ENCODE results near the gene SLC7A9. TPM values are rescaled to one million over a fixed set of nuclear protein-coding genes. Genes with fewer than 3 reads are reported as not detected.

The SLC7A9 gene
- total and polyA plus RNA-seq, 10 of the 15 experiments (the other 5 are each of a cell fraction or from before 2014, with no cell fraction given), result 0.13 to 0.17 TPM; not detected in 8

GRCh38 chr19:32824916-32825608 lies 44.5 kb downstream of the SLC7A9 start:
- WGBS (ENCODE audit: insufficient coverage, insufficient replicate concordance, low lambda C conversion rate, missing lambda C conversion rate), result 48% methylated on average over 21 of the region's 21 CpGs
- ChIA-PET SMC1A (ENCODE audit: uncharacterized antibody, unreplicated experiment) (no interaction called here), CTCF (no interaction called here), RAD21 (ENCODE audit: unreplicated experiment) (no interaction called here), POLR2A (no interaction called here)
- no peak overlapping the region for H2AFZ ChIP-seq (ENCODE audit: control insufficient read depth, low read depth, low read length)
- no peak overlapping the region for H3K9ac ChIP-seq (ENCODE audit: control insufficient read depth, insufficient read depth, low read length)
- H3K27ac ChIP-seq (ENCODE audit: control insufficient read depth, insufficient read depth), result no peak overlapping the region
- H3K4me2 ChIP-seq (ENCODE audit: control insufficient read depth, insufficient read depth), result no peak overlapping the region
- peaks cover under 1% of the 10 kb centered on the region; the same call in 1 of the 2 replicates for H3K4me1 ChIP-seq (ENCODE audit: control insufficient read depth, insufficient read depth, low read length)
- ATAC-seq (no peak), FAIRE-seq (no peak), DNase-seq (ENCODE audit: low read depth, low spot score) (no peak)
- H3K36me3 ChIP-seq (ENCODE audit: control insufficient read depth in 2 of 2, insufficient read depth in 2 of 2, low read length in 1 of 2), result no peaks in the 10 kb centered on the region
- H3K79me2 ChIP-seq (ENCODE audit: control insufficient read depth, insufficient read depth, low read length), result no peaks in the 10 kb centered on the region
- H3K9me3 ChIP-seq (replicated peaks; ENCODE audit: control insufficient read depth, insufficient read depth, low read length), result no peaks in the 10 kb centered on the region
- intact Hi-C loops (cut with micrococcal nuclease; ENCODE audit: unreplicated experiment) (no loop called here), in situ Hi-C loops (cut with MboI) (no loop called here)
- no peaks in the 10 kb centered on the region; a peak in 2 of 4 replicates for H3K27me3 ChIP-seq (replicated peaks in 1 of 2; ENCODE audit: control insufficient read depth in 2 of 2, insufficient read depth in 2 of 2, low read length in 1 of 2)
- H4K20me1 ChIP-seq (ENCODE audit: control insufficient read depth, insufficient read depth), result no peaks in the 10 kb centered on the region
- BruUV-seq (replicated peaks), result no TSS peak
- H3K4me3 ChIP-seq, result no peak overlapping the region
- TF ChIP-seq NFYB (IDR thresholded peaks at IDR 0.05; ENCODE audit: insufficient read depth, low read depth, low read length), result no peak
- no peak for TF ChIP-seq GABPA (IDR thresholded peaks at IDR 0.05; ENCODE audit: low read depth)
- no peak for TF ChIP-seq NR2C1 (IDR thresholded peaks at IDR 0.05)
- no peak for TF ChIP-seq MYB (IDR thresholded peaks at IDR 0.05; ENCODE audit: borderline replicate concordance, low read depth, low read length)
- TF ChIP-seq, protein P1, sequence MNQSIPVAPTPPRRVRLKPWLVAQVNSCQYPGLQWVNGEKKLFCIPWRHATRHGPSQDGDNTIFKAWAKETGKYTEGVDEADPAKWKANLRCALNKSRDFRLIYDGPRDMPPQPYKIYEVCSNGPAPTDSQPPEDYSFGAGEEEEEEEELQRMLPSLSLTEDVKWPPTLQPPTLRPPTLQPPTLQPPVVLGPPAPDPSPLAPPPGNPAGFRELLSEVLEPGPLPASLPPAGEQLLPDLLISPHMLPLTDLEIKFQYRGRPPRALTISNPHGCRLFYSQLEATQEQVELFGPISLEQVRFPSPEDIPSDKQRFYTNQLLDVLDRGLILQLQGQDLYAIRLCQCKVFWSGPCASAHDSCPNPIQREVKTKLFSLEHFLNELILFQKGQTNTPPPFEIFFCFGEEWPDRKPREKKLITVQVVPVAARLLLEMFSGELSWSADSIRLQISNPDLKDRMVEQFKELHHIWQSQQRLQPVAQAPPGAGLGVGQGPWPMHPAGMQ (IDR thresholded peaks at IDR 0.05; ENCODE audit: borderline replicate concordance), result no peak
- TF ChIP-seq CBX3 (IDR thresholded peaks at IDR 0.05; ENCODE audit: borderline replicate concordance, low read depth), result no peak
- no peak for TF ChIP-seq HSF1 (IDR thresholded peaks at IDR 0.05; ENCODE audit: low read depth, low read length)
- TF ChIP-seq NFYA (IDR thresholded peaks at IDR 0.05; ENCODE audit: borderline replicate concordance, low read depth, low read length), result no peak
- no peak for TF ChIP-seq BCL11A (IDR thresholded peaks at IDR 0.05; ENCODE audit: low read depth, low read length)
- TF ChIP-seq NKRF (conservative IDR thresholded peaks at IDR 0.05), result no peak
- TF ChIP-seq, protein P2, sequence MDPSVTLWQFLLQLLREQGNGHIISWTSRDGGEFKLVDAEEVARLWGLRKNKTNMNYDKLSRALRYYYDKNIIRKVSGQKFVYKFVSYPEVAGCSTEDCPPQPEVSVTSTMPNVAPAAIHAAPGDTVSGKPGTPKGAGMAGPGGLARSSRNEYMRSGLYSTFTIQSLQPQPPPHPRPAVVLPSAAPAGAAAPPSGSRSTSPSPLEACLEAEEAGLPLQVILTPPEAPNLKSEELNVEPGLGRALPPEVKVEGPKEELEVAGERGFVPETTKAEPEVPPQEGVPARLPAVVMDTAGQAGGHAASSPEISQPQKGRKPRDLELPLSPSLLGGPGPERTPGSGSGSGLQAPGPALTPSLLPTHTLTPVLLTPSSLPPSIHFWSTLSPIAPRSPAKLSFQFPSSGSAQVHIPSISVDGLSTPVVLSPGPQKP (IDR thresholded peaks at IDR 0.05; ENCODE audit: low read depth, low read length), result no peak
- TF ChIP-seq SIX5 (IDR thresholded peaks at IDR 0.05; ENCODE audit: low read depth, low read length, severe bottlenecking), result no peak
- TF ChIP-seq, protein P3, sequence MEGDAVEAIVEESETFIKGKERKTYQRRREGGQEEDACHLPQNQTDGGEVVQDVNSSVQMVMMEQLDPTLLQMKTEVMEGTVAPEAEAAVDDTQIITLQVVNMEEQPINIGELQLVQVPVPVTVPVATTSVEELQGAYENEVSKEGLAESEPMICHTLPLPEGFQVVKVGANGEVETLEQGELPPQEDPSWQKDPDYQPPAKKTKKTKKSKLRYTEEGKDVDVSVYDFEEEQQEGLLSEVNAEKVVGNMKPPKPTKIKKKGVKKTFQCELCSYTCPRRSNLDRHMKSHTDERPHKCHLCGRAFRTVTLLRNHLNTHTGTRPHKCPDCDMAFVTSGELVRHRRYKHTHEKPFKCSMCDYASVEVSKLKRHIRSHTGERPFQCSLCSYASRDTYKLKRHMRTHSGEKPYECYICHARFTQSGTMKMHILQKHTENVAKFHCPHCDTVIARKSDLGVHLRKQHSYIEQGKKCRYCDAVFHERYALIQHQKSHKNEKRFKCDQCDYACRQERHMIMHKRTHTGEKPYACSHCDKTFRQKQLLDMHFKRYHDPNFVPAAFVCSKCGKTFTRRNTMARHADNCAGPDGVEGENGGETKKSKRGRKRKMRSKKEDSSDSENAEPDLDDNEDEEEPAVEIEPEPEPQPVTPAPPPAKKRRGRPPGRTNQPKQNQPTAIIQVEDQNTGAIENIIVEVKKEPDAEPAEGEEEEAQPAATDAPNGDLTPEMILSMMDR (IDR thresholded peaks at IDR 0.05 in 2 of 3, conservative IDR thresholded peaks at IDR 0.05 in 1 of 3; ENCODE audit: control insufficient read depth in 2 of 3, extremely low read depth in 1 of 3, insufficient read depth in 1 of 3, low read depth in 3 of 3, low read length in 3 of 3), result no peak
- no peak for TF ChIP-seq ATF2 (IDR thresholded peaks at IDR 0.05; ENCODE audit: low read length)
